Activated CD4-positive, alpha-beta T cell treated with anti-CD3 and anti-CD28 coated beads, Interleukin-2, amount 50 U/mL, for 16 hours (primary cell): Measurements from ENCODE around the gene MYO5B.
"Not testable (repeated sequence)": the region's sequence is repeated elsewhere in the genome, so short reads cannot be mapped to it uniquely, and the experiment has no call there.

Source experiments
- DNase-seq: peaks from one replicate; pipeline ENCODE4 v3.0.0-alpha.2; 2020

The MYO5B gene

DNA sequence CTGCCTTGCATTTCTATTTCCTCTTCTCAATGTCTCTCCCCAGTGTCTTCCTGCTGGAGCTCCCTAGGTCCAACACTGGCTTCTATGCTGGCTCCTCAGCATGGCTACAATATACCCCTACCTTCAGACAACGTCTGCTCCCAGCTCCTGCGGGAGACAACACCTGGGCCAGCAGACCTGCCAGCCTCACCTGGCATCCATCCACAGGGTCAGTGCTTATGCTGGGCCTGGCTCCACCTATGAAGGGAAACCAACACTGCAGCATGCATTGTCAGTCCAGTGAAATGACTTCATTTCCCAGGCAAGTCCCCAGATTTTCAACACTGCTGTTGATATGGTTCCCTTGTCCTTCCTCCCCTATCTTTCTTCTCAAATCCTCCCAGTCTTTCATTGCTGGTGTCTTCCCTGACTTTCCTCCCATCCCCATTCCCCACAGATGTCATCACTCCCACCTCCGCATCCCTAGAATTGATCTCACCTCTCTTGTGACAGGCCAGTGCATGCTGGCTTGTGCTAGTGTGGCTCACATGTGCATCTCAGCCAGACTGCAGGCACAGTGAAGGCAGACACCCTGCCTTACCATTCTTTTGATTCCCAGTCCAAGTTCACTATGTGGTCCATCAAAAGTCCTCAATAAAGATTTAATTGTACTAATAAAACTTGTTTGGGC lies 98.0 kb downstream of the MYO5B start:
- DNase-seq: no peak

DNA sequence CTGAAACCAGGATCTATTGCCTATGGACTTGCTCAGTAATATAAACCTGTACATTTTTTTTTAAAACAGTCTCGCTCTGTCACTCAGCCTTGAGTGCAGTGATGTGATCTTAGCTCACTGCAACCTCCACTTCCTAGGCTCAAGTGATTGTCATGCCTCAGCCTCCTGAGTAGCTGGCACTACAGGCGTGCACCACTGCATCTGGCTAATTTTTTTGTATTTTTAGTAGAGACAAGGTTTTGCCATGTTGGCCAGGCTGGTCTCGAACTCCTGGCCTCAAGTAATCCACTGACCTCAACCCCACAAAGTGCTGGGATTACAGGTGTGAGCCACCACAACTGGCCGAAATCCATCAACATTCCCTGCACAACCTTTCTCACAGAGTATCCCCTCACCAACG lies 100.2 kb downstream of the MYO5B start:
- DNase-seq: not testable (repeated sequence)

DNA sequence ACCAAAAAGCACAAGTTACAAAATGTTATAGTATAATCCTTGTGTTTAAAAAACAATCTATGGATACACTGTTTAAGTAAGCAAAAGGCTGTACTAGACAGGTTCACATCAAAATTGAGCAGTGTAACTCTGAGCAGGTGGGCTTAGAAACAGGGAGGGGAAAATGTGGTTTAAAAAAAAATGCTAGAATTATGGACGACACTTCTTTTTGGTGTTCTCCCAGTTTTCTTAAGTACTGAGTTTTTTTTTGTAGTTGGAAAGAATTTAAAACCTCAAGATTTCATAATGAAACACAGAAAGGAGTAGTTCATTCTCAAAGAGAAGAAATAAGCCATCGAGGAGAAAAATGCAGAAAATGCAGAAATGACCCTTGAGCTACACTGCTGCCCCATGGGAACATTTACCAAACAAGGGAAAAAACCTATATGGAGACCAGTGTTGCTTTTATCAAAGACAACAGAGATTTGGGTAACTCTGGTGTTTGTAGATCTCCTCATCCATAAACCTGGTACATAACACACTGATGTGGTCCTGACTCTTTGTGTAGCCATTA lies 100.7 kb downstream of the MYO5B start:
- no peak for DNase-seq

DNA sequence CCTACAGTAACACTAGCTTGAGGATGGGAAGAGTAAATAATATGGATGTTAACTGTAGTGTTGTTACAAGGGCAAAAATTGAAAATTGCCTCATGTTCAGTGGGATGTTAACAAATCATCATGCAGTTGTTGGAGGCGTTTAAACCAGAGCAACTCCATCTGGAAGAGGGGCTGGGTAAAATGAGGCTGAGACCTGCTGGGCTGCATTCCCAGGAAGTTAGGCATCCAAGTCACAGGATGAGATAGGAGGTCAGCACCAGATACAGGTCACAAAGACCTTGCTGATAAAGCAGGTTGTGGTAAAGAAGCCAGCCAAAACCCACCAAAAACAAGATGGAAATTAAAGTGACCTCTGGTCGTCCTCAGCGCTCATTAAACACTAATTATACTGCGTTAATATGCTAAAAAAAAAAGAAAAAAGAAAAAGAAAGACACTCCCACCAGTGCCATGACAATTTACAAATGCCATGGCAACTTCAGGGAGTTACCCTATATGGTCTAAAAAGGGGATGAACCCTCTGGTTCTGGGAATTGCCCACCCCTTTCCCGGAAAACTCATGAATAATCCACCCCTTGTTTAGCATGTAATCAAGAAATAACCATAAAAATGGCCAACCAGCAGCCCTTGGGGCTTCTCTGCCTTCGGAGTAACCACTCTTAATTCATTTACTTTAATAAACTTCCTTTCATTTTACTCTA lies 101.4 kb downstream of the MYO5B start:
- no peak for DNase-seq

DNA sequence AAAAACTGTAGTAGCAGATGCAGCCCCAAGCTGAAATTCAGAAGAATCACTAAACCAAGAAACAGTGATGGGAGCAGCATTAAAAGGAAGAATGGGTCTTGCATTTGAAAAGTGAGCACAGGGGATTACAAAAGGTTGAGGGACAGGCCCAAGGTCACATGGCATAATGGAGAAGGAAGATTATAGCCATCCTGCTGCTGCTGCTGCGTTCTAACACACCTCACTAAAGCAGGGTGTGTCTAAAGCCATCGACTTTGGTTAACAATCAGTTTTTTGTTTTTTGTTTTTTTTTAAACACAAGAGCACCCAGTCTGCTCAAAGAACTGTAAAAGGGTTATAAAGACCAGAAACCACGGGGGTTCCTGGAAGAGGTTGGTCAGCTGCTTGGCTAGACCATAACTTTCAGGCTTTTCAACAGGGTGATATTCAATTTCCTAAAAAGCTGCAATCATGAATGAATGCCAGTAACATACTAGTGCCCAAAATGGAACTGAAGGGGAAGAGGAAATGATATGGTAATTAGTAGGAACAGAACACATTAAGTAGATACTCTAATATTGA lies 102.6 kb downstream of the MYO5B start:
- no peak for DNase-seq

DNA sequence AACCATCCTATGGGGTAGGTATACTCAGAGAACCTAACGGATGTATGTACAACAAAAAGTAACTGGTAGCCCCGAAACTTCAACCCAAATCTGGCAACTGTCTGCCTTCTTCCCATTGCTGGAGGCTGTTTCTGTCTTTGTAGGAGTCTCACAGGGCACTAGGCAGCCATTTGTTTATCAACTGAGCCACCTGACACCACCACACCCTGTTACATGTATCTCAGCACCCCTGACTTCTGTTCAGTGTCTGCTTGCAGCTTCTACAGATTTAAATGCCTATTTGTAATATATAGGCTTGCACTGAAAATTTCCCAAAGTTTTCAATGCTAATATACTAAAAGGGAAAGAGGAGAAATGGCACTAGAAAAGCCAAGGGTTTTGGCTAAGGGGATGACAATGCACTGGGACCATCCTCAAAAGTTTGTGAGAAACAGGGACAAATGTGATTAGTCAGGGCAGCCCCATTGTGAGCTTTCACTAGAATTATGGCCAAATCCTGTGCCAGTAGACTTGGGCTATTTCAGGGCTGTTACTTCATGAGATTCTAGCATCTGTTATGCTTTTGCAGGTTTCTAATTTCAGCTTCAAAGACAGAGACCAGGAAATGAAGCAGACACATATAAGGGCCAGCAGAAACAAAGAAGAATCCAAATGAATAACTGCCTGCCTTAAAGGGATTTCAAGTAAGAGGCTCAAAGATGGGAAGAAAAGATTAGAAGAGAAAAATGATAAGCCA lies 103.3 kb downstream of the MYO5B start:
- no peak for DNase-seq

DNA sequence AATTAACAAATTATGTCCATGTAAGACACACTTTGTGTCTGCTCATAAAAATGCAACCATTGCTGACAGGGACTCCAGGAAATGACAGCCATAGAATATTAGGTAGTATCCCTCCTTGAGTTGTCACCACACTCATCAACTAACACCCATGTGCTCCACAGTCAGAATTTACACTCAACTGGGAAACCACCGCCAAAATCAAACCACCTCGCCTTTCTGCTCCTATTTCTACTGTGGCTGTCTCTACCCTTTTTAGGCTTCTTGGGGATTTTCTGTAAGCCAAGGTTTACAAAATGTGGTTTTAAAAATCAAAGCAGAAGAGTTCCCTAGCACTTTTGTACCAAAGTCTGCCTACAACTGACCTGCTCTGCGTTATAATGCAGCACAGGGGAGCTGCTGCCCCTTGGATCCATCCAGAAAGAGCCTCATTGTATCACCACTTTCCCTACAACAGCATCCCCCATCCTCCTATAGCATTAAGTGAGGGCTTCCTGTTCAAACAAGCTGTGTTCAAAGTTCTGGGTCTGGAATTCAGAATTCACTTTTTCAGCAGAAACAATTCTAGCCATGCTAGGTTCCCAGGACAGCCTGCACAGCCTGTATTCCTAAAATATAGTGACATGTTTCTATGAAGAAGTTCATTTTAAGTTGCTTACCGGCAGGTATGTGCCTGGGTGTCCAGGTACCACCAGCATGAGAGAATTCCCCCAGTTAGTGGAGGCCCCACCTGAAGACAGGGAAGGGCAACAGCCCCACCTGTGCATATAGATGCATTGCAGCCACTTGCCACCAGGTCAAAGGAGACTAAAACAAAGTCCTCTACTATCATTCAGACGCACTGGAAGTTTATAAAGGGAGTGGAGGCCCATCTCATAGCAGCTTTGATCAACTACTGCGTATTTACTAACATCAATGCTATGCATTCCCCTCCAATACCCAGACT lies 104.3 kb downstream of the MYO5B start:
- no peak for DNase-seq

DNA sequence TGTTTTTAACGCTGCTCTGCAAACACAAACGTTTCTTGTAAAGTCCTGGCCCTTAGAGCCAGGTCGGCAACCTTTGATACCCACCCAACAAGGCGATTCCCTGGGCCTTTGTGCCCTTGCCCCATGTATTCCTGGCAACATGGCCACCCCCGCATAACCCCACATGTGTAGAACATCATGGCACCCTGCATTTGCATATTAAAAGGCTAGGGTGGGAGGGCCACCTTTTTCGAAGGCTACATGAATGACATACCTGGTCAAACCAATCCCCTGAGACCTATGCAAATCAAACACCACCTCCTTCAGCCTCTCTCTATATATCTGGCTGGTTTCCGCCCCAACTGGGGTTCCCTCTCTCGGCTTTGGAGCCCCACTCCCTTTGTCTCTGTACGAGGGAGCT lies 105.2 kb downstream of the MYO5B start:
- no peak for DNase-seq

DNA sequence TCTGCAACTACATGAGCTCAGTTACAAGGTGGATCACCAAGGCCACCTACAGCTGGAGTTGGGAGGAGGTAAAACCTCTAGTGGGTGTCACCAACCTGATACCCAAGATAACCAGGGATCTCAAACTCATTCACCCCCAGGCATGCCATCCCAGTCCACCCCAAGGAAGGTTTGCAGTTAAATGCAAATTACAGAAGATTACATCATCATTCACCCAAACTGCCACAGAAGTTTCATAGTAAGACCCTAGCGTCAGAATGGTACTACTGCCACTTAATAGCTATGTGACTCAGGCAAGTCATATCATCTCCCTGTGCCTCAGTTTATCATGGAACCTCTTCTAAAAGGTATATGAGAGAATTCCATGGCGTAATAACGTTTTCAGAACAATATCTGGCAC lies 111.2 kb downstream of the MYO5B start:
- DNase-seq: no peak

DNA sequence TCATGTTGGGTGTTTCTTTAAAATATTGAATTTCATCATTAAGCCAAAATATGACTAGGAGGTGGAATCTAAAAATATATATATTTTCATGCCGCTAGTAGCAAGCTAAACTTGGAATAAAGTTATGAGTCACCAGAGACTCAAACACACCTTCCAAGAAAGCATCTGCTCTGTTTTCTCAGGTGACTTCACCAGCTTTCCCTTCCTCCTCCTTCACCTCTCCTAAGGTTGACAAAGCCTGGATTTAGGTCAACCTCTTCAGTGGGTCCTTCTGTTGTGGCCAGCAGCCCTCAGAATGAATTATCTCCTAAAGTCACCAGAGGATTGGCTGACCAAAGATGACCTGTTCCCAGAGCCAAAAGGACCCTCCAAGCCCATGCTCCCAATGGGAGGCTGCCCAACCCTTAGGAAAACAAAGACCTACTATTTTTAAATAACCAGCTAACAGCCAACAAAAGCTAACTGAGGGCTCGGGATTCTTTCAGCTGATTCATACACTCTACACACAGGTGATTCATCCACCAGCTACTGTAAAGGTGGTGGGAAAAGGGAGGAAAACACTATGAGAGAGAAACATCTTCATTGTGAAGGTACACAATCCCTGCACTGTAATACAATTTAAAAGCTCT lies 113.9 kb downstream of the MYO5B start:
- DNase-seq: no peak

DNA sequence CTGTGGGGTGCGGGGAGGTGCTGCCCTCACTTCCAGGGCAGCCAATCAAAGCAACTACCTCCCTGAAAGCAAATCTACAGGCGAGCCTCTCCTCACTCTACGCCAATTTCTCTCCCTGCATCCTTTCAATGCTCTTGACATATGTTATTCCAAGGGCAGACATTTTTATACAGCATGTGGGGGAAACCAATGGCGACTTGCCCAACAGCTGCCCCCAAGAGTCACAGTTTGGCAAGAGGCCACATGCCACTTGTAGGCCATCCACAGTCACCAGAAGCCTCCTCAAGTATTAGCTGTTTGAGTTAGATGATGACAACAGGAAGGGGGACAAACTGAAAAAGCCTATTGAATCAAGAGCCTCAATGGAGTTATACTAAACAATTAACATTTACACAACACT lies 114.6 kb downstream of the MYO5B start:
- no peak for DNase-seq

DNA sequence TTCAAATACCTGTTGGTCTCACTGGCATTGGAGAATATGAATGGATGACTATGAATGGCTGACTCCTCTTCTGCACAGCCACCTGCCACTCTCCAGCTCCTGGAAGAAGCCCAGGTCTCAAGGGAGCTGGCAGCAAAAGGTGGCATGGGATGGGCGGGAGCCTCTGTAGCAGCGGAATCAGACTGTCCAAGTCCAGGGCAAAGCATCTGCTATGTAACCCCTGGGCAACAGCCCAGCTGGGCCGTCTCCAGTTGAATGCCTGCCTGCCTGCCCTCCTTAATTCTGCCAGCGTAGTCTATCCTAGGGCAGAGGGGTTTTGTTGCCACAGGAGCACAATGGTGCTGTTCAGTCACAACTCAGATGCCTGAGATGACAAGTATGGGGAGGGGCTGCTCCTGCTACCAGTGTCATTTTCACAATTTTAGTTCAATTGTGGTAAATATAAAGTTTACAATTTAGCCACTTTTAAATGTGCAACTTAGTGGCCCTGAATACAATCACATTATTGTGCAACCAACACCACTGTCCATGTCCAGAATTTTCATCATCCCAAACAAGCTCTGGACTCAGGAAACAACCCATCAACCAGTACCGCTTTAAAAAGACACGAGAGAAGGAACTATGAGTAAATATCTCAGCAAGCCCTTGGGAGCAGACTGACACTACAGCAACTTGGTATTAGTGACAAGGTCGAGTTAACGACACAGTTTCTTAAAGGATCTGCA lies 115.2 kb downstream of the MYO5B start:
- DNase-seq: no peak

DNA sequence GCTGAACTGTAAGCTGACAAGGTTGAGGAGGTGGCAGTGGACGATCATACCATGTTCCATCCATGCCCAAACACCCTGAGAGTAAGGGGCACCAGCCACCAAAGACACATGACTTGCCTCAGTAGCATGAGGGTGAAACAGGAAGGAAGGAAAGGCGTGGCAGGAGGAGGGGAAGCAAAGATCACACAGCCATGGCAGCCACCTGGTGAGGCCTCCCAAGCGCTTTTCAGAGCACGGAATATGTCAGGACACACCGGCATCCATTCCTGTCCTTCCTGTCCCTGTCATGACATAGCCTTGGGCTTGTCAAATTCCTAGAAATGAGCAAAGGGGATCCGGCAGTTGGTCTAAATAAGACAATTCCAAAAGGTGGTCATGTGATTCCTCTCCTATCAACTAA lies 118.7 kb downstream of the MYO5B start:
- DNase-seq: no peak

DNA sequence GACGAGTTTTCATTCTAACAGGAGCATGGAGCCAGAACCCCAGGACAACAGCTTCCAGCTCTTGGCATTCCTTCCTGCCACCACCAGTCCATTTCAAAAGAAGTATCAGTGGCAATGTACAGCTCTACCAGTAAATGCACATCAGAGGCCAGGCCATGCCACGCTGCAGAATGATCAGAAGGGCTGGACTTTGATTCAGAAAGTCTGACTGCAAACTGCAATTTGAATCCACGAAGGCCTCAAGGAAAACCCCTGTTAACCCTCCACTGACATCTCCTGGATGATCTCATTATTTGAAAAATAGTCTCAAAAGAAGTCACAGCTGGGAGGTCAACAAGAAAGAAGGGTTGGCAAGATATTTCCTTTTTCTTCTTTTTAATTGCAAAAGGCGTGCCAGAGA lies 119.2 kb downstream of the MYO5B start:
- DNase-seq: no peak

DNA sequence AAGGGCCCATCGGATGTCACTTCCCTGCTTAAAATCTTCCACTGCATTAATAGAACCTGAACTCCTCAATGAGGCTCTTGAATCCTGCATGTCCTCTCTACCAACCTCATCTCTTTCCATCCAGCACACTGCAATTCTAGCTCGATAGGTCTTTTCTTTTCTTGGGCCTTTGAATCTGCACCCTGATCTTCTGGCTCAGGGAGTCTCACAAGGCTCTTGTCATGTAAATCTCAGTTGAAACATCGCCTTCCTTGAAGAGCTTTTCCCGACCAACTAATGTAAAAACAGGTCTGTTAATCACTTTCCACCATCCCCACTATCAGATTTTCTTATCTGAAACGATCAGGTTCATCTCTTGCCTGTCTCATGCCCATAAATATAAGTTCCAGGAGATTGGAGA lies 120.5 kb downstream of the MYO5B start:
- no peak for DNase-seq

DNA sequence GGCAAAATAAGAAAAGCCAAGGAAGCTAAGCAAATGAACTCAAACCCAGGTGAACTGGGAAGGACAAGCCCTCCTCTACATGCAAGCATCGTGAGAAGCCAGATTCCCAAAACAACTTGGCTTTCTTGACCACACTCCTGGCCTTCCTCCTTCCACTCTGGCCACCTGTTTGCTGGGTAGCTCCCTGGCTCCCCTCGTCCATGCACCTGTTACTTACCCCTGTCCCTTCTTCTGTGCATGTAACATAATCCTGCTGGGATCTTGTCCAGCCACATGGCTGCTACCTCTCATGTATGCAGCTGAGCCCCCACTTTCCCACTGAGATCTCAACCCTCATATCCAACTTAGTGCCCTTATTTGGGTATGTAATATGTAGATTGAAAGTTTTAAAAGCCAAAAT lies 121.6 kb downstream of the MYO5B start:
- no peak for DNase-seq

DNA sequence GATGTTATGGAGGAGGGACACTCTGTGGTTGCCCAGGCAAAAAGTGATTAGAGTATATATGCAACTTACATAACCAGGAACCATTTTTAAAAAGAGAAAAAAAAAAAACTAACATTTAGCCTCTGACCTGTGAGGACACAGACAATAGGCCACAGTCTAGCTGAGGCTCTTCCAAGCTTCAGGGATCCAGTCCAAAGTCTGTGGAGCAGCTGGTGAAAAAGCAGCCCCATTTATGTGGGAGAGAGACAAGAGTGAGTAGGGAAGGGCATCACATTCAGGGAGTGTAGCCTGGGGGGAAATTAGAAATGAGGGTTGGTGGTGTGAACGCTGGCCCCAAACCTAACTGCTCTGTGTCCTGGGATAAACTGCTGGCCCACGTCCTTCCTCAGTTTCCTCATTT lies 122.8 kb downstream of the MYO5B start:
- no peak for DNase-seq

DNA sequence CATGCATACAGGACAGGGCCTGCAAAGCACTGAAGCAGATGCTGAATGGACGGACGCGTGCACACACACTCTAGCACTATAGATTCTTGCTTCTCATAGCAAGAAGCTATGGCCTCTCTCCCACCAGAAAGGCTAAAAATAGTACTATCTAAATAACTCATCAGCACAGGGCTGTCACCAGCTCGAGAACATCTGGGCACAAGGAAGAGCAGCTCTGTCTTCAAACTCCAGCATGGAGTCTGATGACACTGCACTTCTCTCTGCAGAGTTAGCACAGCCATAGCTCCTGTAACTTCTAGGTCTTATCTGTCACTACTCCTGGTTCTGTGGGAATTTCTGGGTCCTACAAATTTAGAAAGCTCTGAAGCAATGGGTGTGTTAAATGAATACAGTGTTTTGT lies 123.5 kb downstream of the MYO5B start:
- no peak for DNase-seq

DNA sequence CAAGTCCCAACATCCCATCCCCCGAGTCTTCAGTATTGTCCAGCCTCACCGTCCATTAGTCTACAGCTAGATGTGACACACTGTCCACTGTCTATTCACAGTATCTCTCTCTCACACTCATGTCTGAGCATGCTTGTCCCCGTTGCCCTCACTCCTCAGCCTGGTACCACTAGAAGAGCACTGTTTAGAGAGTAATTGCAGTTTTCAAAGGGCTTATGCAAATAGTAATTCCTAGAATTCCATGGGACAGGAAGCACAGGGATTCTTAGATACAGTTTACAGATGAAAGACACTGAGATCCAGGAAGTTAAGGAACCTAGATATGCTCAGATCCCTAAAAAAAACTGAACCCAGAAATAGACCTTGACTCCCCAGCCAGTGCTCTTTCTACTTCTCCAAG lies 125.5 kb downstream of the MYO5B start:
- no peak for DNase-seq

DNA sequence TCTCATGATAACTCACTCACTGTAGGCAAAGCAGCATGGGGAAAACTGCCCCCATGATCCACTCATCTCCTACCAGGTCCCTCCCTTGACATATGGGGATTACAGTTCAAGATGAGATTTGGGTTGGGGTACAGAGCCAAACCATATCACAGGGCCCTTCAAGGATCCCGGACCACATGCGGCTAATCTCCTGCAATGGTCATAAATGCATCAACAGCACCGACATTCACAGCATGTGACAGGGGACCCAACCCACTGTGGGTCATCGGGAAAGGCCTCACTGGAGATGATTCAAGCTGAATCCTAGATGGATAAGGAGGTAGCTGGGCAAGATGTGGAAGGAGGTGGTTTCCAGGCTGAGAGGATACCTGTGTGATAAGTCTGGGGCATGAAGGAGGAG lies 129.4 kb downstream of the MYO5B start:
- no peak for DNase-seq

DNA sequence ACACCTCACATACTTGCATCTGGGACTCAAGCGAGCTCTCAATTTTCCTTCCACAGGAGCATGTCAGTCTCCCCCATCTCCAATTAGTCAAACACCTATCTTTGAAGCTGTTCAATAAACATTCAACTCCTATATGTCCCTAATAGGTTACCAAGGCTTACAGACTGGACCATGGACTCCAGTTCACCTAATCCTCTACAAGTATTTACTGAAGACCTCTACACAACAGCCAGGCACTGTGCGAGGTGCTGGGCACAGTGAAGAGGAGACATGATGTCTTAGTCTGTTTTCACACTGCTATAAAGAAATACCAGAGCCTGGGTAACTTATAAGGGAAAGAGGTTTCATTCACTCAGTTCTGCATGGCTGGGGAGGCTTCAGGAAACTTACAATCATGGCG lies 129.9 kb downstream of the MYO5B start:
- no peak for DNase-seq
